GM12874 (cell line): ENCODE data around the gene ESR2.

Experiments used
- CTCF ChIP-seq: IDR thresholded peaks from 2 replicates; pipeline ENCODE4 v1.5.1; 2011; ENCODE audit warnings: low read depth, mild to moderate bottlenecking, control low read depth, low read length, moderate library complexity; ENCODE audit not compliant: insufficient read depth

ESR2 gene

GRCh38 chr14:64218344-64219240 is 75.6 kb downstream of the ESR2 start:
- no peak for TF ChIP-seq CTCF

GRCh38 chr14:64217834-64218233 is 76.3 kb downstream of the ESR2 start:
- TF ChIP-seq CTCF = no peak

- no peak for TF ChIP-seq CTCF
Measured at GRCh38 chr14:64217308-64217707, 76.9 kb downstream of the ESR2 start.

GRCh38 chr14:64215978-64216377 is 78.2 kb downstream of the ESR2 start:
- TF ChIP-seq CTCF = no peak

- TF ChIP-seq CTCF = no peak
Measured at GRCh38 chr14:64215274-64215673, 78.9 kb downstream of the ESR2 start.

- TF ChIP-seq CTCF = no peak
Measured at GRCh38 chr14:64213853-64214570, 80.2 kb downstream of the ESR2 start.

- no peak for TF ChIP-seq CTCF
Measured at GRCh38 chr14:64213086-64213485, 81.1 kb downstream of the ESR2 start.
